Measurements from ENCODE around the gene ZDHHC14.
A peak's percentile ranks its signal among the peaks of the same experiment; 100 is the strongest.

ZDHHC14 gene

DNA sequence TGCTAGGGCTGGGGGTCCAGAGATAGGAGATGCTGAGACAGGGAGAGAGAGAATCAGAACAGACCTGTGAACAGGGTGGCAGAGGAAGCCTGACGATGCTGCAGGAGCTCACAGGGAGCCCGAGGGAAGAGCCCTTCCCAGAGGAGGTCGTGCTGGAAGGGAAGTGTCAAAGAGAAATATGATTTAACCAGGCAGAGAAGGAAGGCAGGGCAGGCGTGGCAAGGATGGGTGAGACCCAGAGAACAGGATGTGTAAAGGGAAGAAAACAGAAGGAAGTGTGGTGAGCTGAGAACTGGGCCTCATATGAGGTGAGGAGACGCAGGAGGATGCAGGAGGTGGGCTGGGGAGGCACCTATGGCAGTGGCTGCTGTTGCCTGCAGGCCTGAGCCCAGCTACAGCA, 105.6 kb downstream of the ZDHHC14 start:
- Histone ChIP-seq H4K5ac (ENCODE audit: low read length) (no peak overlapping the region), H2AK5ac (ENCODE audit: low read length) (no peak overlapping the region), H3K23ac (ENCODE audit: low read length) (no peak overlapping the region), H2BK15ac (replicated peaks; ENCODE audit: low read depth) (no peak overlapping the region), H3K4me3 (ENCODE audit: low read length) (no peak overlapping the region), H3K56ac (ENCODE audit: low read length) (no peak overlapping the region), H3K36me3 (ENCODE audit: control insufficient read depth, insufficient read depth, low read length) (no peaks in the 10 kb centered on the region), H3K27ac (ENCODE audit: low read depth, low read length) (no peak overlapping the region), H2BK5ac (ENCODE audit: low read length) (no peak overlapping the region), H3K18ac (ENCODE audit: low read length) (no peak overlapping the region), H3K27me3 (ENCODE audit: insufficient read depth, low read length, poor library complexity) (no peaks in the 10 kb centered on the region), H3K4me2 (ENCODE audit: low read length) (no peak overlapping the region), H3K9ac (ENCODE audit: low read length) (no peak overlapping the region), H2BK120ac (ENCODE audit: low read depth, low read length) (no peak overlapping the region), H3K4me1 (ENCODE audit: control insufficient read depth, low read depth, low read length) (peaks cover 12% of the 10 kb centered on the region), H4K8ac (ENCODE audit: low read depth, low read length) (no peak overlapping the region), H3K79me2 (ENCODE audit: control insufficient read depth, insufficient read depth, low read length) (no peaks in the 10 kb centered on the region), H3K79me1 (ENCODE audit: low read length) (no peaks in the 10 kb centered on the region), H3K4ac (ENCODE audit: low read depth, low read length) (no peak overlapping the region)
- DNase-seq: no peak
- no CpG with 5 or more reads among the region's 5 CpGs for WGBS (ENCODE audit: extremely low coverage, insufficient coverage, low lambda C conversion rate)

DNA sequence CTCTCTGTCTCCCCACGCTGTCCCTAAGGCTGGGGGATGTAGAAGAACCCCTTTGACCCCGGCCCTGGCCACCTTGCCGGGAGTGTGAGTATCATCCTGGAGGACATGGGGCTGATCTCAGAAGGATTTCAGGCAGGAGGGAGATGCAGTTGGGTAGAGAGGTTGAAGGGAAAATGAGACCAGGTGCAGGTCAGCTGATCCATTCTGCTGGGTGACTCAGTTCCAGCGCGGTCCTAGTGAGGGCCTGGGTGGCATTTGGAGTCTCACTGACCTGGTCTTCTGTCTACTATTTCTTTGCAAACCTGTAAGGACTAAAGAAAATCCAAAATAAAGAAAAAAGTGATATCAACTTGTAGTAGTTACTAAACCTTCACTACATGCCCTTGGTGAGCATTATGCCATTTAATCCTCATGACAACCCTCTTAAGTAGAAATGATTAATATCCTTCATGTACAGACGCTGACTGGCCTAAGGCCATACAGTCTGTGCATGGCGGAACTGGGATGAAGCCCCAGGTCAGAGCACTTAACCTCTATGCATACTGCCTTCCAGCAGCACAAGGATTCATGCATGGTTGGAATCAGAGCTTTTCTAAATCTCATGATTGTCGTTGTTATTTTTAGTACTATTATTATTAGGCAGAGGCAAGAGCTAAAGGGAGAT, 106.3 kb downstream of the ZDHHC14 start:
- H3K23ac ChIP-seq (ENCODE audit: low read length): no peak overlapping the region
- H3K36me3 ChIP-seq (ENCODE audit: control insufficient read depth, insufficient read depth, low read length): no peaks in the 10 kb centered on the region
- H3K4me2 ChIP-seq (ENCODE audit: low read length): no peak overlapping the region
- no peak overlapping the region for H4K5ac ChIP-seq (ENCODE audit: low read length)
- H3K4ac ChIP-seq (ENCODE audit: low read depth, low read length): no peak overlapping the region
- no peaks in the 10 kb centered on the region for H3K79me2 ChIP-seq (ENCODE audit: control insufficient read depth, insufficient read depth, low read length)
- no peak overlapping the region for H2BK120ac ChIP-seq (ENCODE audit: low read depth, low read length)
- no peaks in the 10 kb centered on the region for H3K27me3 ChIP-seq (ENCODE audit: insufficient read depth, low read length, poor library complexity)
- no peak overlapping the region for H2BK5ac ChIP-seq (ENCODE audit: low read length)
- H3K9ac ChIP-seq (ENCODE audit: low read length): no peak overlapping the region
- H2BK15ac ChIP-seq (replicated peaks; ENCODE audit: low read depth): no peak overlapping the region
- H3K4me1 ChIP-seq (ENCODE audit: control insufficient read depth, low read depth, low read length): peaks cover 12% of the 10 kb centered on the region
- H2AK5ac ChIP-seq (ENCODE audit: low read length): no peak overlapping the region
- H3K18ac ChIP-seq (ENCODE audit: low read length): no peak overlapping the region
- H3K27ac ChIP-seq (ENCODE audit: low read depth, low read length): no peak overlapping the region
- no peak overlapping the region for H3K56ac ChIP-seq (ENCODE audit: low read length)
- H4K8ac ChIP-seq (ENCODE audit: low read depth, low read length): no peak overlapping the region
- no peak for DNase-seq
- H3K4me3 ChIP-seq (ENCODE audit: low read length): no peak overlapping the region
- no CpG with 5 or more reads among the region's 8 CpGs for WGBS (ENCODE audit: extremely low coverage, insufficient coverage, low lambda C conversion rate)
- no peaks in the 10 kb centered on the region for H3K79me1 ChIP-seq (ENCODE audit: low read length)

DNA sequence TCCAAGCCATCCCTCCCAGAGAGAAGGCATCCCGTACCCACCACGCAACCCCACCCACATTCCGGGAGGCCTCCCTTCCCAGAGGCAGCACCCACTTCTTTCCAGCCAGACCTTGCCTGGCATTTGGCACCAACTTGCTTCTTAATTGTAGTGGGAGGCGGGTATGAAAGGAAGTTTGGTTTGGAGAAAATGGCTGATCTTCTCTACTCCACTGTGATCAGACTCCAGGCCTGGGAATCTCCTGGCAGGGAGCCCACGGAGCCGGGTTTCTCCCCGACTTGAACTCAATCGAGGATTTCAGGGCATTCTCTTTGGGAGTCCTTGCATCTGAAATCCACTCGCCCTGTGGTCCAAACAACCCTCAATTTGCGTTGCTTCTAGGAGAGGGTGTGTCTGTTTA, 107.1 kb downstream of the ZDHHC14 start:
- DNase-seq: no peak
- Histone ChIP-seq H4K5ac (ENCODE audit: low read length) (no peak overlapping the region), H3K79me1 (ENCODE audit: low read length) (no peaks in the 10 kb centered on the region), H2BK120ac (ENCODE audit: low read depth, low read length) (no peak overlapping the region), H3K4ac (ENCODE audit: low read depth, low read length) (no peak overlapping the region), H3K18ac (ENCODE audit: low read length) (no peak overlapping the region), H3K27ac (ENCODE audit: low read depth, low read length) (no peak overlapping the region), H3K4me2 (ENCODE audit: low read length) (no peak overlapping the region), H2BK15ac (replicated peaks; ENCODE audit: low read depth) (no peak overlapping the region), H3K27me3 (ENCODE audit: insufficient read depth, low read length, poor library complexity) (no peaks in the 10 kb centered on the region), H4K8ac (ENCODE audit: low read depth, low read length) (no peak overlapping the region), H2BK5ac (ENCODE audit: low read length) (no peak overlapping the region), H2AK5ac (ENCODE audit: low read length) (no peak overlapping the region), H3K9ac (ENCODE audit: low read length) (no peak overlapping the region), H3K4me3 (ENCODE audit: low read length) (no peak overlapping the region), H3K4me1 (ENCODE audit: control insufficient read depth, low read depth, low read length) (peaks cover 12% of the 10 kb centered on the region), H3K36me3 (ENCODE audit: control insufficient read depth, insufficient read depth, low read length) (no peaks in the 10 kb centered on the region), H3K23ac (ENCODE audit: low read length) (no peak overlapping the region), H3K79me2 (ENCODE audit: control insufficient read depth, insufficient read depth, low read length) (no peaks in the 10 kb centered on the region), H3K56ac (ENCODE audit: low read length) (no peak overlapping the region)
- no CpG with 5 or more reads among the region's 10 CpGs for WGBS (ENCODE audit: extremely low coverage, insufficient coverage, low lambda C conversion rate)

DNA sequence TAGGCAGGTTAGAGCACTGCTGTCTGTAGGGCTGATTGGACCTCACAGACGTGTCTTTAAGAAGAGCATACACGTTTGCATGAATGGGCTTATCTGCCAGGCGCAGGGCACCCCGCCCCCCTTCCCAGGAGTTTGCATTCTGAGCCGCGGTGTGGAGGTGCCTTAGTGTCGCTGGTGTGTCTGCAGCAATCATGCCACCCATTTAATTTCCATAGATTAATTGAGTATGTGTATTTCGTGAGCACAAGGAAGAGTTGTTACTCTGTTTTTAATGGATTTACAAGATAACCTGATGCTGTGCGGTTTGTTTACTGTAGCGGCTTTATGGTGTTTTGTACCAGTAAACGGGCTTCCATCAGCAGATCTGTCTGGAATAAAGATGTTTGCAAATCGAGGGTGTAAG, 107.7 kb downstream of the ZDHHC14 start:
- Histone ChIP-seq H3K4ac (ENCODE audit: low read depth, low read length) (no peak overlapping the region), H3K79me1 (ENCODE audit: low read length) (no peaks in the 10 kb centered on the region), H3K36me3 (ENCODE audit: control insufficient read depth, insufficient read depth, low read length) (no peaks in the 10 kb centered on the region), H3K27ac (ENCODE audit: low read depth, low read length) (no peak overlapping the region), H3K79me2 (ENCODE audit: control insufficient read depth, insufficient read depth, low read length) (no peaks in the 10 kb centered on the region), H3K27me3 (ENCODE audit: insufficient read depth, low read length, poor library complexity) (no peaks in the 10 kb centered on the region), H3K9ac (ENCODE audit: low read length) (no peak overlapping the region), H4K5ac (ENCODE audit: low read length) (no peak overlapping the region), H2BK15ac (replicated peaks; ENCODE audit: low read depth) (no peak overlapping the region), H3K56ac (ENCODE audit: low read length) (no peak overlapping the region), H3K23ac (ENCODE audit: low read length) (no peak overlapping the region), H3K4me2 (ENCODE audit: low read length) (no peak overlapping the region), H2BK5ac (ENCODE audit: low read length) (no peak overlapping the region), H3K18ac (ENCODE audit: low read length) (no peak overlapping the region), H2BK120ac (ENCODE audit: low read depth, low read length) (no peak overlapping the region), H2AK5ac (ENCODE audit: low read length) (no peak overlapping the region), H4K8ac (ENCODE audit: low read depth, low read length) (no peak overlapping the region), H3K4me1 (ENCODE audit: control insufficient read depth, low read depth, low read length) (peaks cover 12% of the 10 kb centered on the region), H3K4me3 (ENCODE audit: low read length) (no peak overlapping the region)
- no CpG with 5 or more reads among the region's 12 CpGs for WGBS (ENCODE audit: extremely low coverage, insufficient coverage, low lambda C conversion rate)
- peak; percentile 16 for DNase-seq

DNA sequence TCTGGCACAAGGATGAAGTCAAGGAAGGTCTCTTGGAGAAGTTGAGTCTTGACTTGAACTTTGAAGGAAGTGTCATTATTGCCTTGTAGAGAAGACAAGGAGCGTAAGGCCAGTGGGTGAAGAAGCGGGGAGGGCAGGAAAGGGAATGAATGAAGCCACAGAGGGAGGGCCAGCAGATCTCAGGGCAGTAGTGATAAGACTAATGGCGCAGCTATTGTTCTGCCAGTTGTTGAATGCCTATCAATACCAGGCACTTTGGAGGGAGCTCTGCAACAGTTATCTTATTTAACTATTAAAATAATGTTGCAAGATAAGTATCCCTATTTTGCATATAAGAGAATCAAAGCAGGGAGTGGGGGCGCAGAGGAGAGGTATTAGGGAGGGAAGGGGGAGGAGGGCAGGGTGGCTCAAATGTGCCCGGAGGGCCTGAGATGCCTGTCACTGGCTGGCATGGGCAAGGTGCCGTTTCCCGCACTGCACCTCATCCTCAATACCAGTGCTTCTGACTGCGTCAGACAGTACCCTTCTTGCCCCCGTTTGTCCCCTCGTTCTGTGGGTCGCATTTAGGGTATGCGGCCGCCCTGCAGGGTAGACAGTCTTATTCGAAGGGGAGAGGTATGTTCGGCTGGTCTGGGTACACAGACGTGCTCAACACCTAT, 109.8 kb downstream of the ZDHHC14 start:
- no peak overlapping the region for H3K4me2 ChIP-seq (ENCODE audit: low read length)
- no peaks in the 10 kb centered on the region for H3K79me1 ChIP-seq (ENCODE audit: low read length)
- no peak overlapping the region for H2BK15ac ChIP-seq (replicated peaks; ENCODE audit: low read depth)
- H3K56ac ChIP-seq (ENCODE audit: low read length): peak overlapping the region; percentile 39
- H4K8ac ChIP-seq (ENCODE audit: low read depth, low read length): no peak overlapping the region
- no peak overlapping the region for H2AK5ac ChIP-seq (ENCODE audit: low read length)
- WGBS (ENCODE audit: extremely low coverage, insufficient coverage, low lambda C conversion rate): no CpG with 5 or more reads among the region's 16 CpGs
- no peak overlapping the region for H3K23ac ChIP-seq (ENCODE audit: low read length)
- no peak overlapping the region for H3K18ac ChIP-seq (ENCODE audit: low read length)
- peak; percentile 55 for DNase-seq
- peaks cover 12% of the 10 kb centered on the region for H3K4me1 ChIP-seq (ENCODE audit: control insufficient read depth, low read depth, low read length)
- H2BK120ac ChIP-seq (ENCODE audit: low read depth, low read length): no peak overlapping the region
- H3K27me3 ChIP-seq (ENCODE audit: insufficient read depth, low read length, poor library complexity): no peaks in the 10 kb centered on the region
- H3K36me3 ChIP-seq (ENCODE audit: control insufficient read depth, insufficient read depth, low read length): no peaks in the 10 kb centered on the region
- no peak overlapping the region for H3K9ac ChIP-seq (ENCODE audit: low read length)
- no peak overlapping the region for H3K27ac ChIP-seq (ENCODE audit: low read depth, low read length)
- no peaks in the 10 kb centered on the region for H3K79me2 ChIP-seq (ENCODE audit: control insufficient read depth, insufficient read depth, low read length)
- no peak overlapping the region for H4K5ac ChIP-seq (ENCODE audit: low read length)
- no peak overlapping the region for H3K4ac ChIP-seq (ENCODE audit: low read depth, low read length)
- H3K4me3 ChIP-seq (ENCODE audit: low read length): no peak overlapping the region
- no peak overlapping the region for H2BK5ac ChIP-seq (ENCODE audit: low read length)

Data from mesendoderm (in vitro differentiated cells).